BE2C (cell line): ENCODE results near the gene SAMSN1.

ENCODE experiments used
- DNase-seq: peaks from one replicate; pipeline ENCODE4 v3.0.0-alpha.2; 2020
- H3K27me3 ChIP-seq: fragments of 250-450 bp; sonication (Bioruptor Pico); 2 replicates; pipeline ENCODE4 v1.5.1; 2020; ENCODE audit warnings: mild to moderate bottlenecking
- H3K36me3 ChIP-seq: fragments of 250-450 bp; sonication (Bioruptor Pico); 2 replicates; pipeline ENCODE4 v1.5.1; 2020; ENCODE audit warnings: mild to moderate bottlenecking
- H3K4me1 ChIP-seq: fragments of 250-450 bp; sonication (Bioruptor Pico); 2 replicates; pipeline ENCODE4 v1.5.1; 2020
- H3K4me3 ChIP-seq: 2 replicates; pipeline ENCODE4 v1.5.1; 2011; ENCODE audit warnings: low read depth, low read length
- H3K9me3 ChIP-seq: fragments of 250-450 bp; sonication (Bioruptor Pico); 2 replicates; pipeline ENCODE4 v1.5.1; 2020
- CTCF ChIP-seq: IDR thresholded peaks from 2 replicates; pipeline ENCODE4 v1.5.1; 2012; ENCODE audit warnings: mild to moderate bottlenecking, low read depth, low read length

SAMSN1 gene

GRCh38 chr21:14569026-14569621 lies 23.0 kb upstream of the SAMSN1 start:
- Histone ChIP-seq H3K4me1 (no peaks in the 10 kb centered on the region), H3K9me3 (no peaks in the 10 kb centered on the region), H3K4me3 (no peak overlapping the region), H3K27me3 (no peaks in the 10 kb centered on the region), H3K36me3 (no peaks in the 10 kb centered on the region)
- no peak for TF ChIP-seq CTCF
- no peak for DNase-seq

- H3K4me3 ChIP-seq: no peak overlapping the region
- no peak for DNase-seq
- no peaks in the 10 kb centered on the region for H3K9me3 ChIP-seq
- no peaks in the 10 kb centered on the region for H3K36me3 ChIP-seq
- no peaks in the 10 kb centered on the region for H3K4me1 ChIP-seq
- no peaks in the 10 kb centered on the region for H3K27me3 ChIP-seq
- TF ChIP-seq CTCF: no peak
Measured at GRCh38 chr21:14567331-14568279, 21.5 kb upstream of the SAMSN1 start.

- no peaks in the 10 kb centered on the region for H3K4me1 ChIP-seq
- no peak for DNase-seq
- H3K9me3 ChIP-seq: no peaks in the 10 kb centered on the region
- H3K36me3 ChIP-seq: no peaks in the 10 kb centered on the region
- TF ChIP-seq CTCF: no peak
- no peak overlapping the region for H3K4me3 ChIP-seq
- H3K27me3 ChIP-seq: no peaks in the 10 kb centered on the region
Measured at GRCh38 chr21:14566894-14567293, 20.8 kb upstream of the SAMSN1 start.

- H3K4me3 ChIP-seq: no peak overlapping the region
- no peak for DNase-seq
- no peaks in the 10 kb centered on the region for H3K4me1 ChIP-seq
- no peak for TF ChIP-seq CTCF
- H3K27me3 ChIP-seq: no peaks in the 10 kb centered on the region
- H3K9me3 ChIP-seq: no peaks in the 10 kb centered on the region; the same call in 1 of the 2 replicates
- H3K36me3 ChIP-seq: no peaks in the 10 kb centered on the region
Measured at GRCh38 chr21:14562959-14563358, 16.8 kb upstream of the SAMSN1 start.

GRCh38 chr21:14560555-14560954 lies 14.4 kb upstream of the SAMSN1 start:
- Histone ChIP-seq H3K36me3 (no peaks in the 10 kb centered on the region), H3K9me3 (no peaks in the 10 kb centered on the region; the same call in 1 of the 2 replicates), H3K4me1 (no peaks in the 10 kb centered on the region), H3K4me3 (no peak overlapping the region), H3K27me3 (no peaks in the 10 kb centered on the region)
- no peak for TF ChIP-seq CTCF
- DNase-seq: no peak

- Histone ChIP-seq H3K4me1 (no peaks in the 10 kb centered on the region), H3K27me3 (no peaks in the 10 kb centered on the region), H3K4me3 (no peak overlapping the region), H3K9me3 (no peaks in the 10 kb centered on the region; the same call in 1 of the 2 replicates), H3K36me3 (no peaks in the 10 kb centered on the region)
- no peak for DNase-seq
- no peak for TF ChIP-seq CTCF
Measured at GRCh38 chr21:14560139-14560538, 14.0 kb upstream of the SAMSN1 start.
